GM18498 (cell line): Measurements from ENCODE around the gene TTF2.

Source experiments
- ATAC-seq: cut with Tn5 transposase; IDR thresholded peaks from one replicate; pipeline ENCODE4 v1.9.1; 2021; ENCODE audit warnings: mild to moderate bottlenecking, moderate library complexity; ENCODE audit not compliant: unreplicated experiment

TTF2 gene

DNA sequence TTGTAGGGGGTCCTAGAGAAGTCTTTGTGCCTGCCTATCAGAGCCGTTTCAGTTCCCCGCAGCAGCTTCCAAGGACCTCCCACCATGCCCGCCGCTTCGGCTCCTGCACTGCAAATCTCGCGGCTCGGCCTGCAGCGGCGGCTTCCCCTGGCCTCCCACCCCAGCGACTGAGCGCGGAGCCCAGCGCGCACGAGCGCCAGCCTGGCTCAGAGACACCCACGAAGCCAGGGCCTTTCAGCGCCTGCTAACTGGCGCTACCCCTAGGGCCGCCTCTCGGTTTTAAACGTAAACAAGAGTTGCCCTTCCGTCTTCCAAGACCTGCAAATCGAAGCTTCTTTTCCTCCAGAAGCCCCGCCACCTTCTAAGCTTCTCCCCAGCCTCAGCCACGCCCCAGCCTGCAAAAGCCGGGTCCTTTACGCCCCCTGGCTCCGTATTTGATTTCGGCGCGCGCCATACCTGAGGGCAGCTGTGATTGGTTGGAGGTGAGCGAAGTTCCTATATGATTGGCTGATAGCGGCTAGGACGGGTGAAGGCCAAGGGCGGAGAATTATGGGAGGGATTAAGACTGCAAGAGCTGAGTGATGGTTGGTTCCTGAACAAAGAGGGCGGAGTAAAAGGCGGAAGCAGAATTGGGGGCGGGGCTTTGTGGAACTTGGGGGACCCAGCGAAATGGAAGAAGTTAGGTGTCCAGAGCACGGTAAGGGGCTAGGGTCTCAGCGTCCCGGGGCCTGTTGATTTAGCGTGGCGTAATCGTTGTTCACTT, at the start of gene TTF2:
Gene TTF2 (plus strand): TSS at position 649 of the 763 bp plus-strand sequence. CDS start 21 bp downstream, at position 670.
- peak; percentile 93 for ATAC-seq

DNA sequence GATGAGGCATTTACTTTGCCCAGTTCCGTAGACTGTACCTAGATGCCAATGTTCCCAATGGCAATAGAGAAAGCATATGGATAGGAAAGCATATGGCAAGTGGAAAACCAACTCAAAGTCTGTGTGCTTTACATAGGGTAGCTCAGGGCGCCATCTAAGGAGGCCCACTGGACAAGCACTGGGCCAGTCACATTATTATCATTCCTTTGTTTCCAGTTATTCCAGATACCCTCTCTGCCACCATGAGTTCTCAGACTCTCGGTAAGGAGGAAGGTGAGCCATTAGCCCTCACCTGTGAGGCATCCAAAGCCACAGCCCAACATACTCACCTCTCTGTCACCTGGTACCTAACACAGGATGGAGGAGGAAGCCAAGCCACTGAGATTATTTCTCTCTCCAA, 48.8 kb upstream of the TTF2 start:
- no peak for ATAC-seq

DNA sequence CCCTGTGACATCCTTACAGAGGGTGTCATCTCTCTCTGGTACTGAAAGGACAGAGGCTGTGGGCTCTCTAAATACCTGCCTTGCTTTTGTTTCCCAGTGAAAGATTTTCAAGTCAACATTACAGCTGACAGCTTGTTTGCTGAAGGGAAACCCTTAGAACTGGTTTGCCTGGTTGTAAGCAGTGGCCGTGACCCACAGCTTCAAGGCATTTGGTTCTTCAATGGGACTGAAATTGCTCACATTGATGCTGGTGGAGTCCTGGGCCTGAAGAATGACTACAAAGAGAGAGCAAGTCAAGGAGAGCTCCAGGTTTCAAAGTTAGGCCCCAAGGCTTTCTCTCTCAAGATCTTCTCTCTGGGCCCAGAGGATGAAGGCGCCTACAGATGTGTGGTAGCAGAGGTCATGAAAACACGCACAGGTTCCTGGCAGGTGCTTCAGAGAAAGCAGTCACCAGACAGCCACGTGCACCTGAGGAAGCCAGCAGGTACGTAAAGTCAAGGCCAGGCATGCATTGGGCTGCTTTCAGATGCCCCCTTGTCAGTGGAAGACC, 46.7 kb upstream of the TTF2 start:
- ATAC-seq, result no peak

DNA sequence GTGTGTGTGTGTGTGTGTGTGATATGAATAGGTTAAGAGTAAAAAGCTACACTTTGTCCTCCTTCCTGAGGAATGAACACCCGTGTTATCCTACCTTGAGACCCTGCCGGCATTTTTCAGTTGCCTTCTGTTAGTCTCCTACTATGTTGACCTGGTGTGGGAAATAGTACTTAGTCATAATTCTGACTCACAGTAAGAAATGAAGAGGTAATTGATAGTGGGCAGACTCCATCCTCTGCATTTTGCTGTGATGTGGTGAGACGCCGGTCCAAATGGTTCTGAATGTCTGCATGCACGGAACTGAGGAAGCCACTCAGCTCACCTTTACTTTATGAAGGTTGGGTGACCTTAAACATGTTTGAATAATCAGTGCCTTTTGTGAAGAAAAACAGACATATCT, 45.9 kb upstream of the TTF2 start:
- ATAC-seq, result no peak

DNA sequence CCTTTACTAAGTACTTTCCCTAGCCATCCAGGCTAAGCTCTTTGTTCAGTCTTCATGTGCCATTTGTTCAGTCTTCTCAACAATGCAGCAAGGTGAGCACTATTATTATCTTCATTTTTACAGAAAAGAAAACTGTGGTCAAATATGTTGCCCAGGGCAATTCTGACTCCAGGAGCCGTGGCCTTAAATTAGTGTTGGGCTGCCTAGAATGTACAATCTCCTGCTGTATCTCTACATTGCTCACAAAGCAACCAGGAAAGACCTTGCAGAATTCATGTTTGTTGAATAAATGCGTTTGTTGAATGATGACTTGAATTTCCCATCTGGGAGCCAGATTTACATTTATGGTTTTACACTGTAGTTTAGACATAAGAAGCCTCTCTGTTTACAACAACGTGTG, 44.4 kb upstream of the TTF2 start:
- ATAC-seq, result no peak

DNA sequence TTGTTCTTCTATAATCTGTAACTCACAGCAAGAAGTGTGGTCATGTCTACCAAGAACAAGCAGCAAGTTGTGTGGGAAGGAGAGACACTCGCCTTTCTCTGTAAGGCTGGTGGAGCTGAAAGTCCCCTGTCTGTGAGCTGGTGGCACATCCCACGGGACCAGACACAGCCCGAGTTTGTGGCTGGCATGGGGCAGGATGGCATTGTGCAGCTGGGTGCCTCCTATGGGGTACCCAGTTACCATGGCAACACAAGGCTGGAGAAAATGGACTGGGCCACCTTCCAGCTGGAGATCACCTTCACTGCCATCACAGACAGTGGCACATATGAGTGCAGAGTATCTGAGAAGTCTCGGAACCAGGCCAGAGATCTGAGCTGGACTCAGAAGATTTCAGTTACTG, 43.1 kb upstream of the TTF2 start:
- ATAC-seq, result no peak

DNA sequence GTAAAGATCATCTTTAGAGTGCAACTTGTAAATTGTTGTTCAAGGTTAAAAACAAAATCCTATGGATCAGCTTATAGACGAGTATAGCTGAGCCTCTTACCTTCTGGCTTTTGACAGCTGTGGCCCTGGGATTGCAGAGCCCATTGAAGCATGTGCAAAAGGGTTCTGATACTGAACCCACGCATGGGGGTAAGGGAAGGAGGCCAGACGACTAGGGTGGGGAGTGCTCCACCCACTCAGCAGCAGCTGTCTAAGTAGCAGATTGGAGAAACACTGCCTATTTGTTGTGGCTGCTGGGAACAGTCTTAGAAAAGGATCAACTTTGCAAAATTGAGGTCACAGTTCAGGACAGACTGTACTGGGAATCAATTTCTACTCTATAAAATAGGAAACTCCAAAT, 42.5 kb upstream of the TTF2 start:
- peak; percentile 71 for ATAC-seq

DNA sequence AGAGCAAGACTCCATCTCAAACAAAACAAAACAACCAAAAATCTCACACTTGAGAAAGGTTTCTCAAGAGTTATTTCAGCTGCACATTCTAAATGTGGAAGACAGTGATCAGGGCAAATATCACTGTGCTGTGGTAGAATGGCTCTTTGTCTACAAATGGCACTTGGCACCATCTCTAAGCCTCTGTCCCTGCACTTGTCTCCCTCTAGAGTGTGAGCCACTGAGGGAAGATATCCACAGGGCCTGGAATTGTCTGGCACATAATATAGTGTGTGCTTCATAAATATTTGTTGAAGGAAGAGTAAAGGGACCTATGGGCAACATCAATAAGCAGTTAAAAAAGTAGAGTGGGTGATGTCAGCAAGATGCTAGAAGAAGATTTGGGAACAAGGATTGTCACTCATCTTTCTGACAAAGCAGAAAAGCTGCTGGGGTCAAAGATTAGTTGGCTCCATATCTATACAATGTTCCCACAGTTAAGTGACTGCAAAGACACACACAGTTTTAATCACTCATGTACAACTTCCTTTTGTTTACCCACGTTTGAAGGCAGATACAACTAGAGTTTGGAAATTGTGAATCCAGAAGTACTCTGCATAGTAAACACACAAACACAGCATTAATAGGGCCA, 39.5 kb upstream of the TTF2 start:
- no peak for ATAC-seq

DNA sequence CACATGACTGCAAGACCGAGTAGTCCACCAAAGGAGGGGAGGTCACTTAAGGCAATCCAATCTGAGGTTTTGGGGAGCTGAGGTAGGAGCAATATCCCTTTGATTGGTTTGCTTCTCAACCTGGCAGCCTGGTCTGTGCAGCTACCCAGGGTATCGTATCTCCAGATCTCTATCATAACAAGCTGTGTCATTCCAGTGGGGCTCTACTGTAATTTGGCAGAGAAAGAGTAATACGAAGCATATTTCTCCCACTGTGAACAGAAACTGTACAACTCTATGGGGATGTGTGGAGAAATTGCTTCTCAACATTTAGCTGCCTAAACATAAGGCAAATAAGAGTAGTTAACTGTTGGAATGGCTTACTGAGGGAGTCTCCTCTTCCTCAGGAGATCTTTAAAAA, 38.0 kb upstream of the TTF2 start:
- no peak for ATAC-seq

DNA sequence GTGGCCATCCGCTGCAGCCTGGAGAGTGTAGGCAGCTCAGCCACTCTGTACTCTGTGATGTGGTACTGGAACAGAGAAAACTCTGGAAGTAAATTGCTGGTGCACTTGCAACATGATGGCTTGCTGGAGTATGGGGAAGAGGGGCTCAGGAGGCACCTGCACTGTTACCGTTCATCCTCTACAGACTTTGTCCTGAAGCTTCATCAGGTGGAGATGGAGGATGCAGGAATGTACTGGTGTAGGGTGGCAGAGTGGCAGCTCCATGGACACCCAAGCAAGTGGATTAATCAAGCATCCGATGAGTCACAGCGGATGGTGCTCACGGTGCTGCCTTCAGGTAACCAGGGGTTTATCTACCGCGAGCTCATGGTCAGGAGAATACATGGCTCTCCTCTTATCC, 34.6 kb upstream of the TTF2 start:
- no peak for ATAC-seq

DNA sequence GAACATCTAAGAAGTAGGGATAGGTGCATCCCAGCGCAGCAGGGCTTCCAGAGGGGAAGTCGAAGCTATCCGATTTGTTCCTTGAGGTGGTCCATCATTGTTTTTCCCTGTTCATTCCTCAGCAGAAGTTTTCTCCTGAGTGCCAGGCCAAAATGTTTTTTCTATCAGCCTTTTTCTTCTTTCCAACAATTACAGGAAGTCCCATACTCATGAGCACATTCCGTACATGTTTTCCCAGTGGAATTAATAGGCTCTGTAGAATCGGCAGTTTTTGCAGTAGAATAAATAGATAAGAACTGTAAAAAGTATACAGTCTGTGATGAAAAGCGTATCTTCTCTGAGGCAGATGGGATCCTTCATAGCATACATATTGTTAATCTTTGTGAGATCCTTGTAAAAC, 33.8 kb upstream of the TTF2 start:
- no peak for ATAC-seq

DNA sequence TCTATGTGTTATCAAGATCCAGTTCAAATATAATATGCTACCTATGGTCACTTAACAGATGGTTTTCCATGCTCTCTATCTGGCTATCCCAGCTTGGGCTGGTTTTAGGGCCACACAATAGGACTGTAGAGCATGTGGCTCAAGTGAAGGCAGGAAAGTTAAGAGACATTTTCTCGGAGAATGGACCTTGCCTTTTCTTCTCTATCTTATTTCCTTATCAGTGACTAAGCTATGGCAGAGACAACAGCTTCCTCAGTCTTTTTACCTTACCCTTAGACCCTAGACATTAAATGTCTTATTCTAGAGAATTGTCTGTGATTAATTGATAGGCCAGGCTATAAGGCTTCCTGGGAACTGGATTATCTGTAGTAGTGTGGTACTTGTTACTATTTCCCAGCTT, 30.4 kb upstream of the TTF2 start:
- no peak for ATAC-seq

DNA sequence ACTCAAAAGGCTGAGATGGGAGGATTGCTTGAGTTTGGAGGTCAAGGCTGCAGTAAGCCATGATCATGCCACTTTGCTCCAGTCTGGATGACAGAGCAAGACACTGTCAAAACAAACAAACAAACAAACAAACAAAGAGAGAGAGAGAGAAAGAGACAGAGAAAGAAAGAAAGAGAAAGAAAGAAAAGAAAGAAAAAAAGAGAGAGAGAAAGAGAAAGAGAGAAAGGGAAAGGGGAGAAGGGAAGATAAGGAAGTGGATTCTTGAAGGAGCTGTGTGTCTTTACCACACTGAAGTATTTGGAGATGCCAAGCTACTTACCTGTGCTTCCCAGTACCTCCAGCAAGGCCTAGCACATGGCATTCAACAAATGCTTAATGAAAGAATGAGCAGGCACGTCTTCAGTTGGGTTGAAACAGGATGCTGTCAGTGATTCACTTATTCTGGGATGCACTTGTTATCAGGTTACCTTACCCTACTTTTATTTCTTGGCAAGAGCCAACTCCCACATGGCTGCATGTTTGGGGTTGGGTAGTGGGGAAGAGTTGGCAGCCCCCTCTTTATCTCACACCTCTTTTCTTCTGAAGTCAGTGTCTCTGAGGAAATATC, 29.8 kb upstream of the TTF2 start:
- ATAC-seq, result no peak

DNA sequence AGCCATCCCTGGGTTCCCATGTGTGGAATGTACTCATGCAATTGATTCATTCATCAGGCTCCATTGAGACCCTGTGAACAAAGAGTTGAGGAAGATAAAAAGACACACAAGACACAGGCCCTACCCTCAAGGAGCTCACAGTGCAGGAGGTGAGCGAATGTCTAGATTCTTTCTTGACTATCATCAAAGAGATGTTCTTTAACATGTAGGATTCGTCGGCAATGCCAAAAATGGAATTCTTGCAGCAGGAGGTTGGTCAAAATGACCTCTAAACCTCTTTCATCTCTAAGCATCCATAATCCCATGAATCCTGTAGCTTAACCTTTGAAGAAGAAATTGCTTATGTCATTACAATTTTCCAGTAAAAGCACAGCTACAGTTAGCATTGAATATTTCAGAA, 27.9 kb upstream of the TTF2 start:
- no peak for ATAC-seq

DNA sequence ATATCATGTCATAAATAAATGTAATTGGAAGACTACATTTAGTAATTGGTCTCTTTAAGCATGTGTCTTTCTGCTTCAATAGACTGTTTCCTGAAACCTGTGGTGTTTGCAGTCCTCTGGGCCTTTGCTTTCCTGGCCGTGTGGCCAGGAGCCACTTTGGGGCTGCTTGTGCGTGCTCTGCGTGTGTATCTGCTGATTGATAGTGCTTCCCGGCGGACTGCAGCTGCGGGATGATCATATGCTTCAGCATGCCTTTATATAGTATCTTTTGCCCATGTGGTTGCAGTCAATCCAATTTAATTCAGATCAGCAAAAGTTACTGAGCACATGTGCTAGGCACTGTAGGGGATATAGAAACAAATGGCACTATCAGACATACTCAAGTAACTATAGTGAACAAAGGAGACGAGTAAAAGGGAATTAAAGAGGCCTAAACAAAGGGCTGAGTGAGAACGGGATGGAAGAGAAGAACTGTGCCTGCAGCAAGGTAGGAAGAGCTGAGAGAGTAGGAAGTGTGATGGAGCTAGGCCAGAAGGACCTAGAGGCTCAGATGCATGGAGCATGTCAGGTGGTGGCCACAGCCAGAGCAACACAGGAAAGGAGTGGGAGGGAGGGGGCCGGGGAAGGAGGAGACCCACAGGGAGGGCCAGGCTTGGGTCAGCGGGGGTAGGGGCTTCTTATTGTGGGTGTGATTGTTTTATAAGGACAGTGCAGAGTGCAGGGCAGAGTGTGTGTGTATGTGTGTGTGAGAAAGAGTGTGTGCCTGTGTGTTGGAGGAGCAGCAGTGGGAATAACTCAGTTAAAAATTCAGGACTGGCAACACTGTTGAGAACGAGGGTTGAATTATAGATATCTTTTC, 27.2 kb upstream of the TTF2 start:
- no peak for ATAC-seq

DNA sequence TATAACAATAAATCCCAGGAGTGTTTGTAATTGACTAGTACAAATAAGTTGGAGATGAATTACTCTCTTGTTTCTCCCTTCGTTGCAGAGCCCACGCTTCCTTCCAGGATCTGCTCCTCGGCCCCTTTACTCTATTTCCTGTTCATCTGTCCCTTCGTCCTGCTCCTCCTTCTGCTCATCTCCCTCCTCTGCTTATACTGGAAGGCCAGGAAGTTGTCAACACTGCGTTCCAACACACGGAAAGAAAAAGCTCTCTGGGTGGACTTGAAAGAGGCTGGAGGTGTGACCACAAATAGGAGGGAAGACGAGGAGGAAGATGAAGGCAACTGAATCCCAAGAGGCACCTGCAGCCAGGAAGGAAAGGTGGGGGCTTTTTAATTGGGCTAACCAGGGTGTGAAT, 26.4 kb upstream of the TTF2 start:
- ATAC-seq, result no peak

DNA sequence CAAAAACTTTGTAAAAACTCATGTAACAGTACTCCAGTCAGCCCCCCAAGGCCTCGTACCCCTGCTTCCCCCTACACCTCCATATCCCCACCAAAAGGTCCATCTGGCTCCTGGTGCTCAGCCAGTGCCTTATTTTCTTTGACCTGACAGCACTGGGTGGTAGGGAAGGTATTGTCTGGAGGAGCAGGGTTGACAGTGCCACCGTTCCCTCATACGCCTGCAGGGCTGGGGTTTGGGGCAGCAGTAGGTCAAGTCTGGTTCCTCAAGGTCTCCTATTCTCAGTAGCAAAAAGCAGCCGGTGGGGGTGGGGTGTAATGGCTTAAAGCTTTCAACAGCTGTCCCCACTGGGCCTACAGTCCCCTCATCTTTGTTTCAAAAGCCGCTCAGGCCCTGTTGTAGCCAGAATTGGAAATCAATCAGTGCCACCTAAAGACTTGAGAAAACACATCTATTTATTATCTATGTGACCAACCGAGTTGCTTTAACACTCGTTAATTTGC, 25.3 kb upstream of the TTF2 start:
- ATAC-seq, result no peak

DNA sequence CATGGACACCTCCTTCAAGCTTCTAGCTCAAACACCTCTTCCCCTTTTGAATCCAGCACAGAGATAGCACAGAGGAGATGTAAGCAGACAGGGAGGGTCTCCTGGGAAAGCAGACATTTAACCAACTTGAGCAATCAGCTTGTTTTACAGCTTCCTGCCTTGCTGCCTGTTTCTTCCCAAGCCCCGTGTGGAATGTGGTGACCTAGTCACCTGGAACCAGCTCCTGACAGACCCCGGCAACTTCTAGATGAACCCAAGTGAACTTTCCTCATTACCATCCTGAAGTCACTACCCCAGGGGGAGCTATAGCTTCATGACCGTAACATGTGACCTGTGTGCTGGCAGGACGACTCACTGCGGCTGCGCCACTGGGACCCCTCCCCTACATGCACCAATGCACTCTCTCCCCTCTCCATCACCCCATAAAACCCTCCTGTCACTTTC, 24.1 kb upstream of the TTF2 start:
- no peak for ATAC-seq

DNA sequence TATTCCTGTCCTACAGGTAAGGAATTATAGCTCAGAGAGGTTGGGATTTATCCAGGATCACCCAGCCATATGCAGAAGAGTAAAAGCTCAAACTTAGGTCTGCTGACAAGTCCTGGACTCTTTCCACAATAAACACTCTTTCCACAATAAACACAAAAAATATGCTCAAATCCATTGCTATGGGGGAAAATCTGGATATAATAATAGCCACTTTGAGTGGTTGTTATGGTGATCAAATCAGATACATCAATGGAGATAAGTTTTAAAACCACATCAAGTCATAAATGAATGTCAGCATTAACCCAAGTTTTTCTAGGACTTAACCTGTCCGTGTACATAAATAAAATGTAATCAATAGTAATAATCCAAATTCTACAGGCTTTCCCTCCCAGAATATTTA, 22.3 kb upstream of the TTF2 start:
- ATAC-seq, result no peak

DNA sequence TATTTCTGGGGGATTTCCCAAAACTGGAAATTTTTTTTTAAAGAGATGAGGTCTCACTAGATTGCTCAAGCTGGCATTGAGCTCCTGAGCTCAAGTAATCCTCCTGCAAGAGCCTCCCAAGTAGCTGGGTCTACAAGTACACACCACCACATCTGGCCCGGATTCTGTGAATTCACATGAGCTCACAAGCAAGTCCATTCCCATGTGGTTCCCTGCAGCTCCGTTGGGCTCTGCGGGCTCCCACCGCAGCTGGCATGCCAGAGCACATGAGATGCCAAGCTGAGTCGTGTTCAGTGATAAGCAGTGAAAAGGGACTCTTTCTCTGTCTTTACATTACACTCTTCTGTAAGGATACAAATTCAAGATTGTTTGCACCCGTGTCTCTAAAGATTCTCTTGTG, 21.9 kb upstream of the TTF2 start:
- no peak for ATAC-seq

DNA sequence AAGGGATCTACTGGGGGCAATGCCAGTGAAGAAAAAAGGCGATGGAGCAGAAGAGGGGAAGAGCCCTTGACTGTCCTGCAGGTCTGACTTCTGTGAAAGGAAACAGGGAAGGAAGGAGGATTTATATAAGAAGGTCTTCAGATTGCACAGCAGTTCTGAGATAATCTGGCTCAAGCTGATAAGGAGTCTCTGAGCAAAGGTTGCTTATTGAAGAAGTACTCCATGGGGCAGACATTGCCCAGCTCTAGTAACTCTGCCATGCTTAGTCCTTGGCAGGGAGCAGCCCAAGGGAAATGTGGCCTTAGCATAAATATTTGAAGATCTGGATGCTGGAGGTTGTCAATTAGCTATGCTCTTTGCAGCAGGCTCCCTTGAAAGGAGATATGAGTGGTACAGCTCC, 15.9 kb upstream of the TTF2 start:
- no peak for ATAC-seq
